HepG2 (cell line): ENCODE results near the gene PIEZO1. TPM values are rescaled to one million over a fixed set of nuclear protein-coding genes. Genes with fewer than 3 reads are reported as not detected.

ENCODE experiments used
- ARID2 ChIP-seq: sonication (generic); formaldehyde crosslinking; IDR thresholded peaks from 2 replicates; pipeline ENCODE4 v1.8.1; 2022; ENCODE audit warnings: mild to moderate bottlenecking, missing genetic modification reagents, borderline replicate concordance
- CEBPB ChIP-seq: IDR thresholded peaks from 2 replicates; pipeline ENCODE4 v1.6.1; 2011; ENCODE audit warnings: low read depth, low read length, improper control_type of control experiment, borderline replicate concordance
- FOXJ3 ChIP-seq: sonication (generic); formaldehyde crosslinking; IDR thresholded peaks from 2 replicates; pipeline ENCODE4 v1.4.0; 2020; ENCODE audit warnings: missing genetic modification reagents, mild to moderate bottlenecking, borderline replicate concordance
- GABPB1 ChIP-seq: IDR thresholded peaks from 2 replicates; pipeline ENCODE4 v1.6.1; 2016; ENCODE audit warnings: mild to moderate bottlenecking, missing genetic modification reagents, moderate library complexity, missing compliant biosample characterization
- HCFC1 ChIP-seq: fragments of 150-350 bp; IDR thresholded peaks from 2 replicates; pipeline ENCODE4 v1.6.1; 2014; ENCODE audit warnings: low read depth, low read length
- IRF9 ChIP-seq: sonication (generic); formaldehyde crosslinking; IDR thresholded peaks from 2 replicates; pipeline ENCODE4 v1.8.0; 2022; ENCODE audit warnings: missing genetic modification reagents, mild to moderate bottlenecking, borderline replicate concordance
- MATR3 ChIP-seq: sonication (generic); formaldehyde crosslinking; IDR thresholded peaks from 2 replicates; pipeline ENCODE4 v1.4.0; 2020; ENCODE audit warnings: missing genetic modification reagents
- MIER3 ChIP-seq: IDR thresholded peaks from 2 replicates; pipeline ENCODE4 v1.6.1; 2016; ENCODE audit warnings: missing compliant biosample characterization, borderline replicate concordance
- MZF1 ChIP-seq: sonication (generic); formaldehyde crosslinking; IDR thresholded peaks from 2 replicates; pipeline ENCODE4 v1.8.1; 2023; ENCODE audit warnings: mild to moderate bottlenecking, missing genetic modification reagents, borderline replicate concordance
- NFE2L1 ChIP-seq: sonication (generic); formaldehyde crosslinking; IDR thresholded peaks from 2 replicates; pipeline ENCODE4 v1.4.0; 2020; ENCODE audit warnings: missing genetic modification reagents, mild to moderate bottlenecking, borderline replicate concordance
- NR2F2 ChIP-seq: IDR thresholded peaks from 2 replicates; pipeline ENCODE4 v1.6.1; 2012; ENCODE audit warnings: low read depth, inconsistent platforms, borderline replicate concordance
- PHF8 ChIP-seq: sonication (generic); formaldehyde crosslinking; IDR thresholded peaks from 2 replicates; pipeline ENCODE4 v1.5.0; 2020; ENCODE audit warnings: missing genetic modification reagents
- PRMT3 ChIP-seq: sonication (generic); formaldehyde crosslinking; IDR thresholded peaks from 2 replicates; pipeline ENCODE4 v1.8.1; 2022; ENCODE audit warnings: low read depth, mild to moderate bottlenecking, moderate library complexity, missing genetic modification reagents, borderline replicate concordance
- SMYD3 ChIP-seq: sonication (generic); formaldehyde crosslinking; IDR thresholded peaks from 2 replicates; pipeline ENCODE4 v1.8.1; 2023; ENCODE audit warnings: mild to moderate bottlenecking, missing genetic modification reagents
- SNAPC2 ChIP-seq: sonication (generic); formaldehyde crosslinking; IDR thresholded peaks from 2 replicates; pipeline ENCODE4 v1.8.1; 2022; ENCODE audit warnings: mild to moderate bottlenecking, missing genetic modification reagents
- ZNF512 ChIP-seq: sonication (generic); formaldehyde crosslinking; IDR thresholded peaks from 2 replicates; pipeline ENCODE4 v1.4.0; 2020; ENCODE audit warnings: mild to moderate bottlenecking, missing genetic modification reagents
- ZNF782 ChIP-seq: sonication (generic); formaldehyde crosslinking; IDR thresholded peaks from 2 replicates; pipeline ENCODE4 v1.4.0; 2020; ENCODE audit warnings: missing genetic modification reagents, mild to moderate bottlenecking, borderline replicate concordance
- ZNF83 ChIP-seq: sonication (generic); formaldehyde crosslinking; IDR thresholded peaks from 2 replicates; pipeline ENCODE4 v1.4.0; 2020; ENCODE audit warnings: missing genetic modification reagents, mild to moderate bottlenecking, borderline replicate concordance
- ZNF891 ChIP-seq: sonication (generic); formaldehyde crosslinking; IDR thresholded peaks from 2 replicates; pipeline ENCODE4 v1.5.0; 2020; ENCODE audit warnings: mild to moderate bottlenecking, missing genetic modification reagents
- polyA plus RNA-seq, 8 experiments: library from polyadenylated mRNA; depleted of rRNA in 3 of 8; stranded (reverse) in 7 of 8; unstranded in 1 of 8; fragments of >200 nt; fragmentation: Illumina TruSeq in 4 of 8; extraction: Trizol in 4 of 8; gene quantifications; 2 replicates each; pipeline versions ENCODE4 v1.2.1 to v1.2.3, GENCODE V29; 2011 to 2016; ENCODE audit warnings: low read depth in 4 of 8, missing spikeins in 1 of 8, mixed read lengths in 1 of 8; ENCODE audit not compliant: insufficient read depth in 1 of 8
- total RNA-seq, 5 experiments: library from RNA; depleted of rRNA; stranded (reverse); fragments of >200 nt; fragmentation: Illumina TruSeq; extraction: Trizol; gene quantifications; 2 replicates each; pipeline ENCODE4 v1.2.3, GENCODE V29; 2016; ENCODE audit warnings: low read depth in 1 of 5
- TF ChIP-seq, protein P1 (sequence below): sonication (generic); formaldehyde crosslinking; conservative IDR thresholded peaks from 2 replicates; pipeline ENCODE4 v1.4.0; 2020; ENCODE audit warnings: missing genetic modification reagents
- TF ChIP-seq, protein P2 (sequence below): sonication (generic); formaldehyde crosslinking; IDR thresholded peaks from 2 replicates; pipeline ENCODE4 v1.5.1; 2020; ENCODE audit warnings: missing genetic modification reagents, mild to moderate bottlenecking, borderline replicate concordance

PIEZO1 gene
- total and polyA plus RNA-seq, 2 of the 13 experiments (the other 11 are each of a cell fraction or from before 2014, with no cell fraction given) = 67.9 to 85.0 TPM

- no peak; the same call in 1 of the 2 replicates for TF ChIP-seq HCFC1
- no peak for TF ChIP-seq NR2F2
- TF ChIP-seq, protein P1, sequence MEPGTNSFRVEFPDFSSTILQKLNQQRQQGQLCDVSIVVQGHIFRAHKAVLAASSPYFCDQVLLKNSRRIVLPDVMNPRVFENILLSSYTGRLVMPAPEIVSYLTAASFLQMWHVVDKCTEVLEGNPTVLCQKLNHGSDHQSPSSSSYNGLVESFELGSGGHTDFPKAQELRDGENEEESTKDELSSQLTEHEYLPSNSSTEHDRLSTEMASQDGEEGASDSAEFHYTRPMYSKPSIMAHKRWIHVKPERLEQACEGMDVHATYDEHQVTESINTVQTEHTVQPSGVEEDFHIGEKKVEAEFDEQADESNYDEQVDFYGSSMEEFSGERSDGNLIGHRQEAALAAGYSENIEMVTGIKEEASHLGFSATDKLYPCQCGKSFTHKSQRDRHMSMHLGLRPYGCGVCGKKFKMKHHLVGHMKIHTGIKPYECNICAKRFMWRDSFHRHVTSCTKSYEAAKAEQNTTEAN (CRISPR knock-in tag) = no peak
- no peak for TF ChIP-seq CEBPB
- TF ChIP-seq ZNF891 (CRISPR knock-in tag) = peak; percentile 69
- no peak for TF ChIP-seq MZF1 (CRISPR knock-in tag)
- peak; percentile 56; the same call in 1 of the 2 replicates for TF ChIP-seq MIER3 (CRISPR knock-in tag)
- no peak for TF ChIP-seq ZNF512
- no peak for TF ChIP-seq ARID2
- peak; percentile 58 for TF ChIP-seq GABPB1 (CRISPR knock-in tag)
- no peak for TF ChIP-seq ZNF782
- TF ChIP-seq NFE2L1 (CRISPR knock-in tag) = no peak
- TF ChIP-seq IRF9 (CRISPR knock-in tag) = peak; percentile 68; the same call in 1 of the 2 replicates
- TF ChIP-seq MATR3 (CRISPR knock-in tag) = no peak
- TF ChIP-seq ZNF83 (CRISPR knock-in tag) = no peak
- TF ChIP-seq SMYD3 (CRISPR knock-in tag) = no peak
- no peak; the same call in none of the 2 replicates for TF ChIP-seq PHF8 (CRISPR knock-in tag)
- TF ChIP-seq PRMT3 (CRISPR knock-in tag) = no peak; the same call in 1 of the 2 replicates
- no peak for TF ChIP-seq SNAPC2
- TF ChIP-seq, protein P2, sequence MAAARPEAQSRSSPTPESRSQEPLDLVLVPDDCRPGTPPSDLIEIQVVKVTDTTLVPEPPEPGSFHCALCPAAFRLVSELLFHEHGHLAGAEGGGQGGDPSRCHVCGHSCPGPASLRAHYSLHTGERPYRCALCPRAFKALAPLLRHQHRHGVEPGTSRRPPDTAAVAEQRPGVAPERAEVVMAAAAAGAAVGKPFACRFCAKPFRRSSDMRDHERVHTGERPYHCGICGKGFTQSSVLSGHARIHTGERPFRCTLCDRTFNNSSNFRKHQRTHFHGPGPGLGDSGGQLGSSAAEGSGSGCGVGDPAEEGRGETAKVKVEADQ (CRISPR knock-in tag) = no peak
- peak; percentile 55; the same call in 1 of the 2 replicates for TF ChIP-seq FOXJ3 (CRISPR knock-in tag)
Observed at GRCh38 chr16:88759245-88759975, 25.6 kb downstream of the PIEZO1 start (continued).
